ENCODE data around the gene GRPEL1.

Gene GRPEL1

GRCh38 chr4:7078025-7078424 is 10.2 kb upstream of the GRPEL1 start:
- H3K27me3 Mint-ChIP-seq, result peaks cover 16% of the 10 kb centered on the region
- no peak overlapping the region for H3K4me3 Mint-ChIP-seq
- H3K36me3 Mint-ChIP-seq (ENCODE audit: low read depth), result no peaks in the 10 kb centered on the region
- no peaks in the 10 kb centered on the region for H3K4me1 Mint-ChIP-seq (ENCODE audit: low read depth)
- no peak overlapping the region for H3K27ac Mint-ChIP-seq
- H3K9me3 Mint-ChIP-seq, result no peaks in the 10 kb centered on the region
- DNase-seq, result no peak

GRCh38 chr4:7077371-7077770 is 9.5 kb upstream of the GRPEL1 start:
- Mint-ChIP-seq H3K4me1 (ENCODE audit: low read depth) (no peaks in the 10 kb centered on the region), H3K27ac (no peak overlapping the region), H3K4me3 (no peak overlapping the region)

GRCh38 chr4:7076696-7077082 is 8.8 kb upstream of the GRPEL1 start:
- no peak for DNase-seq
- no peaks in the 10 kb centered on the region for H3K4me1 Mint-ChIP-seq (ENCODE audit: low read depth)
- H3K36me3 Mint-ChIP-seq (ENCODE audit: low read depth), result no peaks in the 10 kb centered on the region
- no peak overlapping the region for H3K27ac Mint-ChIP-seq
- peaks cover 6% of the 10 kb centered on the region for H3K27me3 Mint-ChIP-seq
- no peaks in the 10 kb centered on the region for H3K9me3 Mint-ChIP-seq
- no peak overlapping the region for H3K4me3 Mint-ChIP-seq

More at GRCh38 chr4:7077371-7077770, 9.5 kb upstream of the GRPEL1 start:
- Mint-ChIP-seq H3K36me3 (ENCODE audit: low read depth) (no peaks in the 10 kb centered on the region), H3K27me3 (peaks cover 12% of the 10 kb centered on the region), H3K9me3 (no peaks in the 10 kb centered on the region)
- no peak for DNase-seq

- no peak overlapping the region for H3K27ac Mint-ChIP-seq
- peaks cover 4% of the 10 kb centered on the region for H3K27me3 Mint-ChIP-seq
- no peak for DNase-seq
- no peaks in the 10 kb centered on the region for H3K36me3 Mint-ChIP-seq (ENCODE audit: low read depth)
- no peaks in the 10 kb centered on the region for H3K9me3 Mint-ChIP-seq
- no peak overlapping the region for H3K4me3 Mint-ChIP-seq
- H3K4me1 Mint-ChIP-seq (ENCODE audit: low read depth), result no peaks in the 10 kb centered on the region
These were observed 8.3 kb upstream of the GRPEL1 start for GRCh38 chr4:7075962-7076695.

GRCh38 chr4:7074426-7074825 is 6.6 kb upstream of the GRPEL1 start:
- H3K27ac Mint-ChIP-seq, result no peak overlapping the region
- DNase-seq, result no peak
- H3K27me3 Mint-ChIP-seq, result peaks cover 5% of the 10 kb centered on the region
- H3K4me3 Mint-ChIP-seq, result no peak overlapping the region
- H3K4me1 Mint-ChIP-seq (ENCODE audit: low read depth), result peaks cover 9% of the 10 kb centered on the region
- no peaks in the 10 kb centered on the region for H3K9me3 Mint-ChIP-seq
- H3K36me3 Mint-ChIP-seq (ENCODE audit: low read depth), result no peaks in the 10 kb centered on the region

- Mint-ChIP-seq H3K36me3 (ENCODE audit: low read depth) (no peaks in the 10 kb centered on the region), H3K4me1 (ENCODE audit: low read depth) (peaks cover 14% of the 10 kb centered on the region), H3K27me3 (peaks cover 2% of the 10 kb centered on the region), H3K9me3 (no peaks in the 10 kb centered on the region), H3K4me3 (no peak overlapping the region), H3K27ac (no peak overlapping the region)
- DNase-seq, result no peak
These were observed 5.9 kb upstream of the GRPEL1 start for GRCh38 chr4:7073526-7074390.

GRCh38 chr4:7073059-7073458 is 5.2 kb upstream of the GRPEL1 start:
- Mint-ChIP-seq H3K4me3 (no peak overlapping the region), H3K27ac (no peak overlapping the region), H3K4me1 (ENCODE audit: low read depth) (peaks cover 20% of the 10 kb centered on the region), H3K9me3 (no peaks in the 10 kb centered on the region), H3K27me3 (peaks cover 2% of the 10 kb centered on the region), H3K36me3 (ENCODE audit: low read depth) (peaks cover 5% of the 10 kb centered on the region)
- DNase-seq, result no peak

- peaks cover 2% of the 10 kb centered on the region for H3K27me3 Mint-ChIP-seq
- peak overlapping the region; percentile 44 for H3K27ac Mint-ChIP-seq
- DNase-seq, result peak; percentile 91
- peaks cover 23% of the 10 kb centered on the region for H3K36me3 Mint-ChIP-seq (ENCODE audit: low read depth)
- H3K4me3 Mint-ChIP-seq, result peak overlapping the region; percentile 23
- H3K4me1 Mint-ChIP-seq (ENCODE audit: low read depth), result peaks cover 33% of the 10 kb centered on the region
- no peaks in the 10 kb centered on the region for H3K9me3 Mint-ChIP-seq
These were observed 3.1 kb upstream of the GRPEL1 start for GRCh38 chr4:7070729-7071511.

- Mint-ChIP-seq H3K27me3 (peaks cover 2% of the 10 kb centered on the region), H3K4me3 (peak overlapping the region; percentile 95), H3K27ac (peak overlapping the region; percentile 96), H3K36me3 (ENCODE audit: low read depth) (peaks cover 42% of the 10 kb centered on the region), H3K4me1 (ENCODE audit: low read depth) (peaks cover 47% of the 10 kb centered on the region), H3K9me3 (no peaks in the 10 kb centered on the region)
- no peak for DNase-seq
These were observed 1.0 kb upstream of the GRPEL1 start for GRCh38 chr4:7068883-7069282.

- Mint-ChIP-seq H3K4me1 (ENCODE audit: low read depth) (peaks cover 51% of the 10 kb centered on the region), H3K36me3 (ENCODE audit: low read depth) (peaks cover 47% of the 10 kb centered on the region), H3K9me3 (no peaks in the 10 kb centered on the region), H3K4me3 (peak overlapping the region; percentile 95), H3K27ac (peak overlapping the region; percentile 96), H3K27me3 (peaks cover 2% of the 10 kb centered on the region)
- DNase-seq, result peak; percentile 100
These were observed 497 bp upstream of the GRPEL1 start for GRCh38 chr4:7068279-7068842.

- DNase-seq, result no peak
- peak overlapping the region; percentile 96 for H3K27ac Mint-ChIP-seq
- H3K4me1 Mint-ChIP-seq (ENCODE audit: low read depth), result peaks cover 51% of the 10 kb centered on the region
- peak overlapping the region; percentile 95 for H3K4me3 Mint-ChIP-seq
- H3K9me3 Mint-ChIP-seq, result no peaks in the 10 kb centered on the region
- H3K36me3 Mint-ChIP-seq (ENCODE audit: low read depth), result peaks cover 58% of the 10 kb centered on the region
- H3K27me3 Mint-ChIP-seq, result peaks cover 2% of the 10 kb centered on the region
These were observed 775 bp downstream of the GRPEL1 start for GRCh38 chr4:7067126-7067451.

- DNase-seq, result no peak
- peaks cover 51% of the 10 kb centered on the region for H3K4me1 Mint-ChIP-seq (ENCODE audit: low read depth)
- peaks cover 64% of the 10 kb centered on the region for H3K36me3 Mint-ChIP-seq (ENCODE audit: low read depth)
- H3K27me3 Mint-ChIP-seq, result peaks cover 2% of the 10 kb centered on the region
- peak overlapping the region; percentile 95 for H3K4me3 Mint-ChIP-seq
- no peaks in the 10 kb centered on the region for H3K9me3 Mint-ChIP-seq
- peak overlapping the region; percentile 96 for H3K27ac Mint-ChIP-seq
These were observed 1.4 kb downstream of the GRPEL1 start for GRCh38 chr4:7066493-7066892.

- peak overlapping the region; percentile 95 for H3K4me3 Mint-ChIP-seq
- H3K4me1 Mint-ChIP-seq (ENCODE audit: low read depth), result peaks cover 51% of the 10 kb centered on the region
- H3K27ac Mint-ChIP-seq, result peak overlapping the region; percentile 96
- peaks cover 2% of the 10 kb centered on the region for H3K27me3 Mint-ChIP-seq
- no peak for DNase-seq
- no peaks in the 10 kb centered on the region for H3K9me3 Mint-ChIP-seq
- peaks cover 69% of the 10 kb centered on the region for H3K36me3 Mint-ChIP-seq (ENCODE audit: low read depth)
These were observed 1.9 kb downstream of the GRPEL1 start for GRCh38 chr4:7066006-7066405.

- no peak for DNase-seq
- H3K9me3 Mint-ChIP-seq, result no peaks in the 10 kb centered on the region
- peaks cover 42% of the 10 kb centered on the region for H3K4me1 Mint-ChIP-seq (ENCODE audit: low read depth)
- H3K36me3 Mint-ChIP-seq (ENCODE audit: low read depth), result peaks cover 91% of the 10 kb centered on the region
- peak overlapping the region; percentile 85 for H3K27ac Mint-ChIP-seq
- H3K4me3 Mint-ChIP-seq, result no peak overlapping the region
- no peaks in the 10 kb centered on the region for H3K27me3 Mint-ChIP-seq
These were observed 4.5 kb downstream of the GRPEL1 start for GRCh38 chr4:7063362-7063761.

Data from activated T-cell treated with anti-CD3 and anti-CD28 coated beads, Interleukin-2, amount 50 U/mL, for 24 hours (primary cell).